ENCODE results near the gene TRRAP. TPM values are rescaled to one million over a fixed set of nuclear protein-coding genes. Genes with fewer than 3 reads are reported as not detected.

The TRRAP gene
- total and polyA plus RNA-seq, 7 experiments from 2014 or later = 3.2 to 72.3 (median 63.6) TPM

GRCh38 chr7:98902523-98902922, 24.2 kb downstream of the TRRAP start:
- ChIA-PET POLR2A (interaction anchor here (0.8 kb wide), 1 partner anchor 1316 kb away, joined by 3 read pairs; no protein-coding TSS in a partner anchor), CTCF (interaction anchor here (0.8 kb wide), 1 partner anchor 22 kb away, joined by 4 read pairs; no protein-coding TSS in a partner anchor)
- H3K4me3 Mint-ChIP-seq = no peak overlapping the region
- no peaks in the 10 kb centered on the region for H3K9me3 Mint-ChIP-seq
- ATAC-seq = no peak
- H3K4me1 ChIP-seq (ENCODE audit: control insufficient read depth in 2 of 2, insufficient read depth in 2 of 2, low read length in 2 of 2) = no peaks in the 10 kb centered on the region
- H3K4me1 Mint-ChIP-seq = peaks cover 0 to 5% (median 0%) of the 10 kb centered on the region in 7 donors
- no peak for DNase-seq
- H3K27ac Mint-ChIP-seq = no peak overlapping the region
- H3K27me3 Mint-ChIP-seq = no peaks in the 10 kb centered on the region
- no peaks in the 10 kb centered on the region for H3K27me3 ChIP-seq (ENCODE audit: control insufficient read depth in 2 of 2, insufficient read depth in 2 of 2, low read length in 2 of 2)
- intact Hi-C loops (cut with micrococcal nuclease) = no loop called here
- H3K27ac ChIP-seq (ENCODE audit: low read depth, low read length) = no peak overlapping the region
- peaks cover 31 to 68% (median 46%) of the 10 kb centered on the region in 5 donors for H3K36me3 Mint-ChIP-seq
- no peaks in the 10 kb centered on the region for H3K9me3 ChIP-seq (ENCODE audit: control insufficient read depth in 2 of 3, low read length in 3 of 3)
- H3K4me3 ChIP-seq (ENCODE audit: low read length) = no peak overlapping the region
- H3K36me3 ChIP-seq (ENCODE audit: control insufficient read depth in 2 of 3, insufficient read depth in 3 of 3, low read length in 3 of 3) = peaks cover 37 to 92% (median 59%) of the 10 kb centered on the region in 3 experiments

- no peak overlapping the region for H3K4me3 ChIP-seq (ENCODE audit: low read length)
- DNase-seq (no peak), ATAC-seq (no peak)
- CTCF ChIA-PET = interaction anchor here (0.8 kb wide), 1 partner anchor 21 kb away, joined by 4 read pairs; no protein-coding TSS in a partner anchor
- POLR2A ChIA-PET = interaction anchor here (0.8 kb wide), 1 partner anchor 1315 kb away, joined by 3 read pairs; no protein-coding TSS in a partner anchor
- no peak overlapping the region for H3K4me3 Mint-ChIP-seq
- H3K36me3 Mint-ChIP-seq = peaks cover 31 to 71% (median 46%) of the 10 kb centered on the region in 5 donors
- H3K36me3 ChIP-seq (ENCODE audit: control insufficient read depth in 2 of 3, insufficient read depth in 3 of 3, low read length in 3 of 3) = peaks cover 40 to 92% (median 56%) of the 10 kb centered on the region in 3 experiments
- peak overlapping the region in 2 of 9 donors; percentile 8 to 23 for H3K27ac Mint-ChIP-seq
- no peaks in the 10 kb centered on the region for H3K9me3 ChIP-seq (ENCODE audit: control insufficient read depth in 2 of 3, low read length in 3 of 3)
- H3K27ac ChIP-seq (ENCODE audit: low read depth, low read length) = no peak overlapping the region
- no peaks in the 10 kb centered on the region for H3K27me3 Mint-ChIP-seq
- H3K4me1 Mint-ChIP-seq = peaks cover 0 to 5% (median 0%) of the 10 kb centered on the region in 7 donors
- no peaks in the 10 kb centered on the region for H3K9me3 Mint-ChIP-seq
- H3K4me1 ChIP-seq (ENCODE audit: control insufficient read depth in 2 of 2, insufficient read depth in 2 of 2, low read length in 2 of 2) = no peaks in the 10 kb centered on the region
- H3K27me3 ChIP-seq (ENCODE audit: control insufficient read depth in 2 of 2, insufficient read depth in 2 of 2, low read length in 2 of 2) = no peaks in the 10 kb centered on the region
- intact Hi-C loops (cut with micrococcal nuclease) = no loop called here
These were observed 24.9 kb downstream of the TRRAP start for GRCh38 chr7:98903246-98903645.

GRCh38 chr7:98907570-98907969, 29.2 kb downstream of the TRRAP start:
- Mint-ChIP-seq H3K27ac (peak overlapping the region in 3 of 9 donors; percentile 10 to 65 (median 36)), H3K4me1 (no peaks in the 10 kb centered on the region), H3K4me3 (no peak overlapping the region), H3K27me3 (no peaks in the 10 kb centered on the region), H3K9me3 (no peaks in the 10 kb centered on the region), H3K36me3 (peaks cover 17 to 70% (median 44%) of the 10 kb centered on the region in 5 donors)
- ChIA-PET POLR2A (no interaction called here), CTCF (no interaction called here)
- Histone ChIP-seq H3K27ac (ENCODE audit: low read depth, low read length) (no peak overlapping the region), H3K4me3 (ENCODE audit: low read length) (no peak overlapping the region), H3K4me1 (ENCODE audit: control insufficient read depth in 2 of 2, insufficient read depth in 2 of 2, low read length in 2 of 2) (no peaks in the 10 kb centered on the region), H3K27me3 (ENCODE audit: control insufficient read depth in 2 of 2, insufficient read depth in 2 of 2, low read length in 2 of 2) (no peaks in the 10 kb centered on the region), H3K9me3 (ENCODE audit: control insufficient read depth in 2 of 3, low read length in 3 of 3) (no peaks in the 10 kb centered on the region), H3K36me3 (ENCODE audit: control insufficient read depth in 2 of 3, insufficient read depth in 3 of 3, low read length in 3 of 3) (peaks cover 34 to 90% (median 36%) of the 10 kb centered on the region in 3 experiments)
- DNase-seq = no peak
- ATAC-seq = no peak
- intact Hi-C loops (cut with micrococcal nuclease) = no loop called here

GRCh38 chr7:98908585-98908984, 30.3 kb downstream of the TRRAP start:
- Histone ChIP-seq H3K27me3 (ENCODE audit: control insufficient read depth in 2 of 2, insufficient read depth in 2 of 2, low read length in 2 of 2) (no peaks in the 10 kb centered on the region), H3K36me3 (ENCODE audit: control insufficient read depth in 2 of 3, insufficient read depth in 3 of 3, low read length in 3 of 3) (peaks cover 34 to 90% (median 39%) of the 10 kb centered on the region in 3 experiments), H3K4me1 (ENCODE audit: control insufficient read depth in 2 of 2, insufficient read depth in 2 of 2, low read length in 2 of 2) (no peaks in the 10 kb centered on the region), H3K27ac (ENCODE audit: low read depth, low read length) (no peak overlapping the region), H3K9me3 (ENCODE audit: control insufficient read depth in 2 of 3, low read length in 3 of 3) (no peaks in the 10 kb centered on the region), H3K4me3 (ENCODE audit: low read length) (no peak overlapping the region)
- POLR2A ChIA-PET = no interaction called here
- H3K4me3 Mint-ChIP-seq = no peak overlapping the region
- CTCF ChIA-PET = no interaction called here
- H3K4me1 Mint-ChIP-seq = no peaks in the 10 kb centered on the region
- ATAC-seq = no peak
- intact Hi-C loops (cut with micrococcal nuclease) = no loop called here
- peaks cover 15 to 69% (median 43%) of the 10 kb centered on the region in 5 donors for H3K36me3 Mint-ChIP-seq
- DNase-seq = no peak
- H3K27me3 Mint-ChIP-seq = no peaks in the 10 kb centered on the region
- peak overlapping the region in 1 of 9 donors; percentile 29 for H3K27ac Mint-ChIP-seq
- no peaks in the 10 kb centered on the region for H3K9me3 Mint-ChIP-seq

- intact Hi-C loops (cut with micrococcal nuclease) = no loop called here
- H3K36me3 Mint-ChIP-seq = peaks cover 14 to 65% (median 40%) of the 10 kb centered on the region in 5 donors
These were observed 31.2 kb downstream of the TRRAP start for GRCh38 chr7:98909487-98909886.

GRCh38 chr7:98910427-98910826, 32.1 kb downstream of the TRRAP start:
- Mint-ChIP-seq H3K27me3 (no peaks in the 10 kb centered on the region), H3K27ac (no peak overlapping the region), H3K4me1 (no peaks in the 10 kb centered on the region), H3K4me3 (no peak overlapping the region), H3K9me3 (no peaks in the 10 kb centered on the region), H3K36me3 (peaks cover 5 to 60% (median 31%) of the 10 kb centered on the region in 5 donors)
- ATAC-seq = no peak
- no peaks in the 10 kb centered on the region for H3K4me1 ChIP-seq (ENCODE audit: control insufficient read depth in 2 of 2, insufficient read depth in 2 of 2, low read length in 2 of 2)
- H3K4me3 ChIP-seq (ENCODE audit: low read length) = no peak overlapping the region
- H3K27me3 ChIP-seq (ENCODE audit: control insufficient read depth in 2 of 2, insufficient read depth in 2 of 2, low read length in 2 of 2) = no peaks in the 10 kb centered on the region
- peaks cover 26 to 84% (median 31%) of the 10 kb centered on the region in 3 experiments for H3K36me3 ChIP-seq (ENCODE audit: control insufficient read depth in 2 of 3, insufficient read depth in 3 of 3, low read length in 3 of 3)
- DNase-seq = no peak
- intact Hi-C loops (cut with micrococcal nuclease) = no loop called here
- H3K9me3 ChIP-seq (ENCODE audit: control insufficient read depth in 2 of 3, low read length in 3 of 3) = no peaks in the 10 kb centered on the region
- H3K27ac ChIP-seq (ENCODE audit: low read depth, low read length) = no peak overlapping the region
- POLR2A ChIA-PET = no interaction called here
- CTCF ChIA-PET = no interaction called here

More at GRCh38 chr7:98909487-98909886, 31.2 kb downstream of the TRRAP start:
- DNase-seq = no peak
- Mint-ChIP-seq H3K27me3 (no peaks in the 10 kb centered on the region), H3K4me3 (no peak overlapping the region), H3K4me1 (no peaks in the 10 kb centered on the region), H3K27ac (peak overlapping the region in 1 of 9 donors; percentile 51), H3K9me3 (no peaks in the 10 kb centered on the region)
- ChIA-PET CTCF (no interaction called here), POLR2A (no interaction called here)
- no peak for ATAC-seq
- no peak overlapping the region for H3K27ac ChIP-seq (ENCODE audit: low read depth, low read length)
- H3K27me3 ChIP-seq (ENCODE audit: control insufficient read depth in 2 of 2, insufficient read depth in 2 of 2, low read length in 2 of 2) = no peaks in the 10 kb centered on the region
- no peaks in the 10 kb centered on the region for H3K4me1 ChIP-seq (ENCODE audit: control insufficient read depth in 2 of 2, insufficient read depth in 2 of 2, low read length in 2 of 2)
- no peak overlapping the region for H3K4me3 ChIP-seq (ENCODE audit: low read length)
- H3K9me3 ChIP-seq (ENCODE audit: control insufficient read depth in 2 of 3, low read length in 3 of 3) = no peaks in the 10 kb centered on the region
- peaks cover 34 to 88% (median 39%) of the 10 kb centered on the region in 3 experiments for H3K36me3 ChIP-seq (ENCODE audit: control insufficient read depth in 2 of 3, insufficient read depth in 3 of 3, low read length in 3 of 3)

GRCh38 chr7:98911916-98912315, 33.6 kb downstream of the TRRAP start:
- no peaks in the 10 kb centered on the region for H3K9me3 Mint-ChIP-seq
- no peaks in the 10 kb centered on the region for H3K27me3 Mint-ChIP-seq
- no peak overlapping the region for H3K4me3 ChIP-seq (ENCODE audit: low read length)
- DNase-seq (no peak), ATAC-seq (no peak)
- intact Hi-C loops (cut with micrococcal nuclease) = no loop called here
- H3K27me3 ChIP-seq (ENCODE audit: control insufficient read depth in 2 of 2, insufficient read depth in 2 of 2, low read length in 2 of 2) = no peaks in the 10 kb centered on the region
- peaks cover 28 to 87% (median 31%) of the 10 kb centered on the region in 3 experiments for H3K36me3 ChIP-seq (ENCODE audit: control insufficient read depth in 2 of 3, insufficient read depth in 3 of 3, low read length in 3 of 3)
- no peak overlapping the region for H3K27ac ChIP-seq (ENCODE audit: low read depth, low read length)
- CTCF ChIA-PET = no interaction called here
- POLR2A ChIA-PET = no interaction called here
- H3K4me1 Mint-ChIP-seq = no peaks in the 10 kb centered on the region
- no peaks in the 10 kb centered on the region for H3K4me1 ChIP-seq (ENCODE audit: control insufficient read depth in 2 of 2, insufficient read depth in 2 of 2, low read length in 2 of 2)
- H3K9me3 ChIP-seq (ENCODE audit: control insufficient read depth in 2 of 3, low read length in 3 of 3) = no peaks in the 10 kb centered on the region
- H3K4me3 Mint-ChIP-seq = no peak overlapping the region
- peaks cover 5 to 69% (median 25%) of the 10 kb centered on the region in 5 donors for H3K36me3 Mint-ChIP-seq
- H3K27ac Mint-ChIP-seq = peak overlapping the region in 2 of 9 donors; percentile 21 to 32

Data from naive thymus-derived CD4-positive, alpha-beta T cell (primary cell).